Measurements from ENCODE around the gene GMDS. TPM values are rescaled to one million over a fixed set of nuclear protein-coding genes. Genes with fewer than 3 reads are reported as not detected.

Gene GMDS
- total RNA-seq, 1 experiment from 2014 or later, result 35.0 TPM

- no peaks in the 10 kb centered on the region for H3K9me3 Mint-ChIP-seq
- peaks cover 36% of the 10 kb centered on the region for H3K4me1 Mint-ChIP-seq
- TF ChIP-seq OVOL2 (CRISPR knock-in tag; IDR thresholded peaks at IDR 0.05; ENCODE audit: borderline replicate concordance), result no peak
- ChIA-PET POLR2A (interaction anchor here (0.6 kb wide), 1 partner anchor 10 kb away, joined by 3 read pairs; no protein-coding TSS in a partner anchor), CTCF (interaction anchor here (0.6 to 1.7 kb wide), 4 partner anchors 8 to 226 kb away, joined by 3 to 7 read pairs (median 5); no protein-coding TSS in a partner anchor)
- DNase-seq (ENCODE audit: low spot score) (peak; percentile 42), ATAC-seq (peak; percentile 1; the same call in 1 of the 2 replicates)
- no peaks in the 10 kb centered on the region for H3K36me3 Mint-ChIP-seq
- peak overlapping the region; percentile 30; the same call in 1 of the 2 replicates for H3K4me3 Mint-ChIP-seq
- H3K27ac Mint-ChIP-seq, result no peak overlapping the region
- H3K27me3 Mint-ChIP-seq (ENCODE audit: low read depth), result peaks cover 86% of the 10 kb centered on the region
Observed at GRCh38 chr6:1614448-1615150, 630.8 kb downstream of the GMDS start.

GRCh38 chr6:1613688-1614447 lies 631.5 kb downstream of the GMDS start:
- Mint-ChIP-seq H3K36me3 (no peaks in the 10 kb centered on the region), H3K4me3 (peak overlapping the region; percentile 74), H3K9me3 (no peaks in the 10 kb centered on the region), H3K27me3 (ENCODE audit: low read depth) (peaks cover 85% of the 10 kb centered on the region), H3K27ac (no peak overlapping the region), H3K4me1 (peaks cover 36% of the 10 kb centered on the region)
- TF ChIP-seq ZNF121 (CRISPR knock-in tag; IDR thresholded peaks at IDR 0.05) (no peak), ERG (CRISPR knock-in tag; IDR thresholded peaks at IDR 0.05) (no peak)
- CTCF ChIA-PET, result interaction anchor here (0.6 to 1.7 kb wide), 5 partner anchors 8 to 226 kb away, joined by 3 to 7 read pairs (median 5); no protein-coding TSS in a partner anchor
- ATAC-seq (peak; percentile 40), DNase-seq (ENCODE audit: low spot score) (peak; percentile 80)
- POLR2A ChIA-PET, result no interaction called here

GRCh38 chr6:1613346-1613687 lies 632.1 kb downstream of the GMDS start:
- peaks cover 85% of the 10 kb centered on the region for H3K27me3 Mint-ChIP-seq (ENCODE audit: low read depth)

More at GRCh38 chr6:1613346-1613687, 632.1 kb downstream of the GMDS start:
- Mint-ChIP-seq H3K27ac (no peak overlapping the region), H3K4me1 (peaks cover 35% of the 10 kb centered on the region), H3K36me3 (no peaks in the 10 kb centered on the region), H3K9me3 (no peaks in the 10 kb centered on the region), H3K4me3 (peak overlapping the region; percentile 74)
- POLR2A ChIA-PET, result no interaction called here
- DNase-seq (ENCODE audit: low spot score), result no peak
- ATAC-seq, result no peak
- CTCF ChIA-PET, result interaction anchor here (0.6 kb wide), 1 partner anchor 222 kb away, joined by 3 read pairs; no protein-coding TSS in a partner anchor
- TF ChIP-seq MXD4 (CRISPR knock-in tag; IDR thresholded peaks at IDR 0.05; ENCODE audit: borderline replicate concordance), result no peak
- no peak for TF ChIP-seq FOXP4 (CRISPR knock-in tag; IDR thresholded peaks at IDR 0.05)
- no peak for TF ChIP-seq TCF7 (CRISPR knock-in tag; IDR thresholded peaks at IDR 0.05; ENCODE audit: low read depth)
- TF ChIP-seq ZNF396 (CRISPR knock-in tag; IDR thresholded peaks at IDR 0.05; ENCODE audit: borderline replicate concordance), result no peak
- no peak for TF ChIP-seq SMAD3 (CRISPR knock-in tag; IDR thresholded peaks at IDR 0.05; ENCODE audit: borderline replicate concordance)
- no peak for TF ChIP-seq PRDM15 (CRISPR knock-in tag; IDR thresholded peaks at IDR 0.05)
- TF ChIP-seq ZNF317 (CRISPR knock-in tag; IDR thresholded peaks at IDR 0.05; ENCODE audit: borderline replicate concordance, low read depth), result no peak
- TF ChIP-seq CBFB (CRISPR knock-in tag; IDR thresholded peaks at IDR 0.05; ENCODE audit: low read depth), result no peak
- no peak for TF ChIP-seq MAX (CRISPR knock-in tag; IDR thresholded peaks at IDR 0.05)
- TF ChIP-seq ZNF232 (CRISPR knock-in tag; IDR thresholded peaks at IDR 0.05), result no peak

Measured in WTC11 (cell line).